ENCODE data around the gene TIMP3.

Gene TIMP3

GRCh38 chr22:32809786-32810554 is 8.5 kb downstream of the TIMP3 start:
- no peak for DNase-seq

GRCh38 chr22:32810555-32811133 is 9.1 kb downstream of the TIMP3 start:
- DNase-seq, result no peak

- no peak for DNase-seq
These were observed 10.5 kb downstream of the TIMP3 start for GRCh38 chr22:32811788-32812545.

- DNase-seq, result no peak
These were observed 12.9 kb downstream of the TIMP3 start for GRCh38 chr22:32814285-32814860.

GRCh38 chr22:32815059-32815458 is 13.6 kb downstream of the TIMP3 start:
- no peak for DNase-seq

GRCh38 chr22:32815943-32816342 is 14.4 kb downstream of the TIMP3 start:
- no peak for DNase-seq

GRCh38 chr22:32817137-32817730 is 15.7 kb downstream of the TIMP3 start:
- DNase-seq, result no peak

GRCh38 chr22:32818446-32819115 is 17.1 kb downstream of the TIMP3 start:
- no peak for DNase-seq

GRCh38 chr22:32819120-32819519 is 17.6 kb downstream of the TIMP3 start:
- no peak for DNase-seq

GRCh38 chr22:32820131-32821119 is 18.9 kb downstream of the TIMP3 start:
- DNase-seq, result no peak

- no peak for DNase-seq
These were observed 20.8 kb downstream of the TIMP3 start for GRCh38 chr22:32822179-32822877.

- DNase-seq, result no peak
These were observed 21.7 kb downstream of the TIMP3 start for GRCh38 chr22:32823024-32823730.

GRCh38 chr22:32824531-32825312 is 23.2 kb downstream of the TIMP3 start:
- DNase-seq, result no peak

GRCh38 chr22:32826537-32826936 is 25.0 kb downstream of the TIMP3 start:
- DNase-seq, result no peak

- DNase-seq, result no peak
These were observed 25.6 kb downstream of the TIMP3 start for GRCh38 chr22:32827049-32827602.

GRCh38 chr22:32828150-32828549 is 26.6 kb downstream of the TIMP3 start:
- no peak for DNase-seq

- DNase-seq, result no peak
These were observed 27.1 kb downstream of the TIMP3 start for GRCh38 chr22:32828561-32828960.

GRCh38 chr22:32829451-32829851 is 27.9 kb downstream of the TIMP3 start:
- no peak for DNase-seq

GRCh38 chr22:32830473-32830872 is 29.0 kb downstream of the TIMP3 start:
- no peak for DNase-seq

Data from activated gamma-delta T cell treated with Interleukin-2 at 50 U/mL for 16 hours (primary cell).